ENCODE data around the gene RDH13. TPM values are rescaled to one million over a fixed set of nuclear protein-coding genes. Genes with fewer than 3 reads are reported as not detected.

Gene RDH13
- total RNA-seq, 1 experiment from 2014 or later: 31.1 TPM

GRCh38 chr19:55069865-55070197, 6.9 kb upstream of the RDH13 start:
- ChIA-PET RAD21 (ENCODE audit: low non-redundant PET in 1 of 2, low total read pairs in 2 of 2, uncharacterized antibody in 2 of 2, unreplicated experiment in 2 of 2) (no interaction called here), CTCF (interaction anchor here (1.3 kb wide), 2 partner anchors 10 to 189 kb away, joined by 3 read pairs; no protein-coding TSS in a partner anchor), POLR2A (interaction anchor here (0.6 to 1.3 kb wide), 2 partner anchors 11 to 410 kb away, joined by 3 to 7 read pairs; no protein-coding TSS in a partner anchor)
- no peaks in the 10 kb centered on the region for H3K36me3 ChIP-seq (ENCODE audit: control insufficient read depth in 1 of 2, insufficient read depth in 2 of 2, low read length in 2 of 2)
- no peaks in the 10 kb centered on the region for H3K9me3 ChIP-seq (ENCODE audit: control insufficient read depth in 1 of 2, insufficient read depth in 1 of 2, low read depth in 1 of 2, low read length in 2 of 2)
- intact Hi-C loops (cut with micrococcal nuclease): no loop called here
- peak overlapping the region; percentile 50 to 70; a peak in 3 of 4 replicates for H3K4me3 ChIP-seq (replicated peaks in 1 of 2; ENCODE audit: low read depth in 1 of 2, low read length in 2 of 2)
- H3K9me2 ChIP-seq (ENCODE audit: insufficient read depth): no peaks in the 10 kb centered on the region
- H2AFZ ChIP-seq (ENCODE audit: low read depth, low read length, poor library complexity, severe bottlenecking): no peak overlapping the region
- ATAC-seq: no peak
- no peaks in the 10 kb centered on the region for H3K27me3 ChIP-seq (ENCODE audit: insufficient read depth, low read length)
- peaks cover 31 to 35% of the 10 kb centered on the region in 2 experiments for H3K4me1 ChIP-seq (ENCODE audit: control insufficient read depth in 1 of 2, insufficient read depth in 2 of 2, low read length in 2 of 2)
- H3K9ac ChIP-seq (ENCODE audit: low read length): peak overlapping the region; percentile 67
- H4K20me1 ChIP-seq (ENCODE audit: insufficient read depth): no peaks in the 10 kb centered on the region
- H3K27ac ChIP-seq (ENCODE audit: low read depth, low read length): peak overlapping the region; percentile 41; the same call in 1 of the 2 replicates
- TF ChIP-seq ZNF274 (IDR thresholded peaks at IDR 0.05; ENCODE audit: low read depth, low read length): no peak
- no peak for TF ChIP-seq RAD21 (IDR thresholded peaks at IDR 0.05; ENCODE audit: low read depth)
- TF ChIP-seq SRF (IDR thresholded peaks at IDR 0.05; ENCODE audit: low read depth): no peak
- TF ChIP-seq POLR2A (IDR thresholded peaks at IDR 0.05; ENCODE audit: borderline replicate concordance, extremely low read depth, insufficient read depth, insufficient read length): no peak
- 0 out of 2 replicates have a peak, but pooled peaks have one; percentile 5 for TF ChIP-seq SP1 (IDR thresholded peaks at IDR 0.05; ENCODE audit: low read depth)
- TF ChIP-seq ZFX (IDR thresholded peaks at IDR 0.05): no peak
- H3K79me2 ChIP-seq (ENCODE audit: insufficient read depth, low read length): no peaks in the 10 kb centered on the region
- H3K4me2 ChIP-seq (ENCODE audit: low read length): peak overlapping the region; percentile 99
- DNase-seq (ENCODE audit: low read depth, low spot score): no peak
- BruUV-seq (replicated peaks): no TSS peak

GRCh38 chr19:55068950-55069864, 6.3 kb upstream of the RDH13 start:
- H3K9me2 ChIP-seq (ENCODE audit: insufficient read depth): no peaks in the 10 kb centered on the region
- ChIA-PET POLR2A (no interaction called here), CTCF (interaction anchor here (1.3 kb wide), 2 partner anchors 11 to 188 kb away, joined by 3 read pairs; no protein-coding TSS in a partner anchor), RAD21 (ENCODE audit: low non-redundant PET in 1 of 2, low total read pairs in 2 of 2, uncharacterized antibody in 2 of 2, unreplicated experiment in 2 of 2) (no interaction called here)
- H3K36me3 ChIP-seq (ENCODE audit: control insufficient read depth in 1 of 2, insufficient read depth in 2 of 2, low read length in 2 of 2): no peaks in the 10 kb centered on the region
- H3K9ac ChIP-seq (ENCODE audit: low read length): peak overlapping the region; percentile 67
- H3K27me3 ChIP-seq (ENCODE audit: insufficient read depth, low read length): no peaks in the 10 kb centered on the region
- peak overlapping the region; percentile 14 for H2AFZ ChIP-seq (ENCODE audit: low read depth, low read length, poor library complexity, severe bottlenecking)
- DNase-seq (ENCODE audit: low read depth, low spot score): no peak
- H3K9me3 ChIP-seq (ENCODE audit: control insufficient read depth in 1 of 2, insufficient read depth in 1 of 2, low read depth in 1 of 2, low read length in 2 of 2): no peaks in the 10 kb centered on the region
- H3K4me3 ChIP-seq (replicated peaks in 1 of 2; ENCODE audit: low read depth in 1 of 2, low read length in 2 of 2): peak overlapping the region; percentile 50 to 70
- intact Hi-C loops (cut with micrococcal nuclease): no loop called here
- no peaks in the 10 kb centered on the region for H3K79me2 ChIP-seq (ENCODE audit: insufficient read depth, low read length)
- H4K20me1 ChIP-seq (ENCODE audit: insufficient read depth): no peaks in the 10 kb centered on the region
- BruUV-seq (replicated peaks): TSS peak; percentile 59
- H3K4me2 ChIP-seq (ENCODE audit: low read length): peak overlapping the region; percentile 99
- peak overlapping the region; percentile 41 for H3K27ac ChIP-seq (ENCODE audit: low read depth, low read length)
- ATAC-seq: peak; percentile 84
- H3K4me1 ChIP-seq (ENCODE audit: control insufficient read depth in 1 of 2, insufficient read depth in 2 of 2, low read length in 2 of 2): peaks cover 31 to 35% of the 10 kb centered on the region in 2 experiments
- no peak for TF ChIP-seq CTCF (IDR thresholded peaks at IDR 0.05 in 2 of 3, conservative IDR thresholded peaks at IDR 0.05 in 1 of 3; ENCODE audit: borderline replicate concordance in 1 of 3, insufficient read depth in 1 of 3, low read depth in 2 of 3, low read length in 2 of 3)
- no peak for TF ChIP-seq ELF1 (IDR thresholded peaks at IDR 0.05; ENCODE audit: borderline replicate concordance, low read depth)
- no peak for TF ChIP-seq ZNF274 (IDR thresholded peaks at IDR 0.05; ENCODE audit: low read depth, low read length)
- TF ChIP-seq POLR2AphosphoS5 (IDR thresholded peaks at IDR 0.05; ENCODE audit: low read depth, low read length): peak; percentile 60
- no peak for TF ChIP-seq CEBPB (IDR thresholded peaks at IDR 0.05; ENCODE audit: low read depth)
- no peak for TF ChIP-seq EGR1 (IDR thresholded peaks at IDR 0.05; ENCODE audit: low read depth)
- peak; percentile 87 for TF ChIP-seq SIN3A (IDR thresholded peaks at IDR 0.05; ENCODE audit: low read depth)
- TF ChIP-seq SRF (IDR thresholded peaks at IDR 0.05; ENCODE audit: low read depth): no peak
- no peak for TF ChIP-seq CBX3 (IDR thresholded peaks at IDR 0.05; ENCODE audit: low read depth)
- no peak for TF ChIP-seq TCF7L2 (IDR thresholded peaks at IDR 0.05; ENCODE audit: borderline replicate concordance, extremely low read depth, insufficient read depth, insufficient read length)
- TF ChIP-seq FOSL1 (IDR thresholded peaks at IDR 0.05; ENCODE audit: low read depth): peak; percentile 6; the same call in 1 of the 2 replicates
- TF ChIP-seq MAX (IDR thresholded peaks at IDR 0.05): peak; percentile 82

All from HCT116 (cell line).